Activated CD4-positive, alpha-beta T cell treated with anti-CD3 and anti-CD28 coated beads, Interleukin-2, amount 50 U/mL, for 48 hours (primary cell): ENCODE data around the gene PLEKHM1.
"Not testable (repeated sequence)": the region's sequence is repeated elsewhere in the genome, so short reads cannot be mapped to it uniquely, and the experiment has no call there.

Source experiments
- DNase-seq, 2 experiments: peaks; one replicate each; pipeline ENCODE4 v3.0.0-alpha.2; 2020

PLEKHM1 gene

GRCh38 chr17:45460422-45460821, 30.1 kb downstream of the PLEKHM1 start:
- DNase-seq: not testable (repeated sequence)

- DNase-seq: not testable (repeated sequence)
These were observed 36.2 kb downstream of the PLEKHM1 start for GRCh38 chr17:45454341-45454740.

- DNase-seq: not testable (repeated sequence)
These were observed 36.8 kb downstream of the PLEKHM1 start for GRCh38 chr17:45453731-45454130.

- not testable (repeated sequence) for DNase-seq
These were observed 37.3 kb downstream of the PLEKHM1 start for GRCh38 chr17:45453225-45453534.

GRCh38 chr17:45452329-45453224, 37.9 kb downstream of the PLEKHM1 start:
- not testable (repeated sequence) for DNase-seq

- DNase-seq: not testable (repeated sequence)
These were observed 38.9 kb downstream of the PLEKHM1 start for GRCh38 chr17:45451660-45452059.

GRCh38 chr17:45451131-45451530, 39.4 kb downstream of the PLEKHM1 start:
- no peak for DNase-seq

- DNase-seq: not testable (repeated sequence)
These were observed 40.7 kb downstream of the PLEKHM1 start for GRCh38 chr17:45449708-45450329.

- not testable (repeated sequence) for DNase-seq
These were observed 41.3 kb downstream of the PLEKHM1 start for GRCh38 chr17:45449260-45449659.

- not testable (repeated sequence) for DNase-seq
These were observed 42.0 kb downstream of the PLEKHM1 start for GRCh38 chr17:45448483-45448882.

GRCh38 chr17:45448066-45448465, 42.5 kb downstream of the PLEKHM1 start:
- DNase-seq: not testable (repeated sequence)

- DNase-seq: not testable (repeated sequence)
These were observed 42.9 kb downstream of the PLEKHM1 start for GRCh38 chr17:45447650-45448049.

- not testable (repeated sequence) for DNase-seq
These were observed 43.5 kb downstream of the PLEKHM1 start for GRCh38 chr17:45446872-45447625.

- peak; percentile 47 to 59 for DNase-seq
These were observed 44.4 kb downstream of the PLEKHM1 start for GRCh38 chr17:45445901-45446743.

- DNase-seq: not testable (repeated sequence)
These were observed 45.4 kb downstream of the PLEKHM1 start for GRCh38 chr17:45444856-45445820.

- DNase-seq: not testable (repeated sequence)
These were observed 46.2 kb downstream of the PLEKHM1 start for GRCh38 chr17:45444301-45444700.

GRCh38 chr17:45443371-45444260, 46.9 kb downstream of the PLEKHM1 start:
- DNase-seq: not testable (repeated sequence)

- DNase-seq: no peak
These were observed 48.8 kb downstream of the PLEKHM1 start for GRCh38 chr17:45441526-45442310.

- peak; percentile 31 to 51 for DNase-seq
These were observed 49.5 kb downstream of the PLEKHM1 start for GRCh38 chr17:45440839-45441515.
